ENCODE measurements around the gene DACH1.
A peak's percentile ranks its signal among the peaks of the same experiment; 100 is the strongest.

Gene DACH1

DNA sequence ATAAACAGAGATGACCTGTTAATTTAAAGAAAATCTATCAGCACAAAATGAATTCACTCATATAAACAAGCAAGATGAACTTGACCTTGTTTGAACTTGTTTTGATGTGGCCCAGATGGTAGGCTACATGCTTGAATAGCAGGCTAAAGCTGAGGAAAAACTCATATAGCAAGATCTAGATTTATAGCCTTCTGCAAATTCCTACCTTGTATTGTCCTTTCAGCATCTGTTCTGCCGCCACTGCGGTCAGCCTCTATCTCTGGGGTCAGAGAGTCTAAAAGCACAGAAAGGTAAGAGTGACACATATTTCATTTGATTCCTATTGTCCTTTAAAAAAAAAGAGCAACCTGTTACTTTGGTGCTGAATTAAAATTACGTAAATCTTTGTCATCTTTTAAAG, 392.1 kb downstream of the DACH1 start:
- no peak for DNase-seq

- DNase-seq: no peak
These were observed 397.4 kb downstream of the DACH1 start for GRCh38 chr13:71469626-71470025.

GRCh38 chr13:71464686-71465085, 402.3 kb downstream of the DACH1 start:
- DNase-seq: no peak

DNA sequence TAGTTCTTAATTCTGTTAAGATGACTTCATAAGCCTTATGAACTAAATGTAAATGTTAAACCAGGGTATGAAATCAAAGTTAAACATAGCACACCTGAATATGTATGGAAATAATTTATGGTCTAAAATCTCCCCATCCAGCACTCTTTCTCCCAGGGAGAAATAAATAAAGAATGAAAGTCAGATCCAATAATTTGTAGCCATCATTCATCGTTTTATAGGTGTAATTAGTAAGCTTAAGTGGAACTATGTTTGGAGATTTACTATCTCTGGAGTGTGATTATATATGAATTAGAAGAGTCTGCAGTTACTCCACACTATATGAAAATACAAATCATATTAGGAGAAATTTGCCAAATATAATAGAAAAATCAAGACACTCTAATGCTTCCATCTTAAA, 405.1 kb downstream of the DACH1 start:
- DNase-seq: no peak

DNA sequence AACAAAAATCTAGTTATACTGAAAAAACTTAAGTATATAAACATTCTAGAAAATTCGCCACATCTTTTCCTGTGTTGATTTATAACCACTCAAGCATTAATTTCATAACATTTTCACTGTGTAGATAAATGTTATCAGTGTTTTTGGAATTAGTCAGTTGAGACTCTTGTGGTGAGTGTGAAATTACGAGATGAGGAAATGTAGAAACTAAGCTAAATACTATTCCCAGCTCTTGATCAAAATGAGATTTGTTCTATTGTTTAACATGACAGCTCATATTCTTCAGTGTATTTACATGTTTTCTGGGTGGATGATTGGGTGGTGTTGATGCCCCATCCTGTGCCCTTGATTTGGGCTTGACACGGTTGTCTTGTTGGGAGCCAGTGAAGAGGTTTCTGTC, 406.8 kb downstream of the DACH1 start:
- peak; percentile 10 for DNase-seq

GRCh38 chr13:71459708-71460107, 407.3 kb downstream of the DACH1 start:
- DNase-seq: no peak

- DNase-seq: no peak
These were observed 409.4 kb downstream of the DACH1 start for GRCh38 chr13:71457645-71458044.

DNA sequence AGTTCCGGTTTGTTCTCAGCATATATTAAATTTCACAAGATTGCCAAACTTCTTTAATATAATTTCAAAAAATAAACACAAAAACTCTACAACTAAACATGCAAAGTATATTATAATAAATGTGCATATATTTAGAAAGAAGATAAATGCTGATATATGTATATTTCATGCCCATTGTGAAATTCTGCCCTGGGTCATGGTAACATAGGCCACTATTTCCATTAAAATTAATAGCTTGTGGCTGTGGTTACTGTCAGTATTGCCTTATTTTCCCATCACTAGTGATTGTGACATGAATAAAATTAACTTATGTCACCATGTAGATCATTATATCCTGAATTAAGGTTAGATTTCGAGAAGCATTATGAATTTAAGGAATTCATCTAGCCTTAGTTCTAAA, 410.9 kb downstream of the DACH1 start:
- no peak for DNase-seq

- DNase-seq: peak; percentile 1
These were observed 412.5 kb downstream of the DACH1 start for GRCh38 chr13:71454509-71454908.

DNA sequence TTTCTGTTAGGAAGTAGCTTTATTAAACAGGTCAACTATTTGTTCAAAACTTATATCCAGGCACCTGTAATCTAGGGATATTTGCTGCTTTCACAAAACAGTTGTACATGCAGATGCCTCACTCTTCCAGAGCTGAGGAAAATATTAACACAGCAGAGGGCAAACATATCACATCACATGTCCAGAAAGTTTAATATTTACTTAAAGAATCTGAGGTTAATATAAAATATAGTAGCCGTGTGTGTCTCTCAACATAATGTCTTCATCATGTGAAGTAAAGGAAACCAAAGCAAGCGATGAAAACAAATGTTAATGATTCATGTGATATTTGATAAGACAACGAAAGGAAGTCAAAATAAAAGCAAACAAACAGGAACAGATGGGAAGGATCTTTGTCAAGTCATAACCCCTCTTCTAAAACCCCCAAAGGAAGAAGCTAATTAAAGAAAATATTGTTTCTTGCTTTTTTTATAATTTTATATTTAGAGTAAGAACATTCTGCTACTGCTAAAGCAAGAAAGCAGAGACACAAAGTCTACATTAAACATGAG, 418.8 kb downstream of the DACH1 start:
- no peak for DNase-seq

- no peak for DNase-seq
These were observed 429.3 kb downstream of the DACH1 start for GRCh38 chr13:71437704-71438103.

- no peak for DNase-seq
These were observed 436.3 kb downstream of the DACH1 start for GRCh38 chr13:71430681-71431080.

- DNase-seq: no peak
These were observed 449.8 kb downstream of the DACH1 start for GRCh38 chr13:71417205-71417604.

DNA sequence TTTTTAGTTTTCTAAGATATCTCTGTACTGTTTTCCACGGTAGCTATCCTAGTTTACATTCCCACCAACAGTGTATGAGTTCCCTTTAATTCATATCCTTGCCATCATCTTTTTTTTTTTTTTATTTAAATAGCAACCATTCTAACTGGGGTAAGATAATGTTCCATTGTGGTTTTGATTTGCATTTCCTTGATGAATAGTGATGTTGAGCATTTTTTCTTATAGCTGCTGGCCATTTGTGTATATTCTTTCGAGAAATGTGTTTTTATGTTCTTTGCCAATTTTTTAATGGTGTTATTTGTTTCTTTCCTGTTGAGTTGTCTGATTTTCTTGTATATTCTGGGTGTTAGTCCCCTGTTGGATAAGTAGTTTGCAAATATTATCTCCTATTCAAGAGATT, 454.8 kb downstream of the DACH1 start:
- no peak for DNase-seq

DNA sequence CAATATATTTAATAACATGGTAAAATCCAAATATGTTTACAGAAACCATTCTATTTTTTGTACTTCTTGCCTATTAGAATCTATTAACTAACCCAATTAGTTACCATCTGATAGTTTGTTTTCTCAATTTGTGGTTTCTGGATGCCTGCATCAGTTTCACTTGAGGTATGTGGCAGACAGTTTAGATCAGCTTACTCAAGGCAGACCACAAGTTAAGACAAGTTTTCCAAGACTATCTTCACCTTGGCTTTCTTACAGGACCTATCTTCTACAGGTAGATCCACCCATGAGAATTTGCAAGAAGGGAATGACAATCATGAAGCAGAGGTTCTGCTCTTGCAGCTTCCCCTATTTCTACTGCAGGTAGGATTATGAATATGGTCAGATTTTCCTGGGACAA, 458.6 kb downstream of the DACH1 start:
- no peak for DNase-seq

DNA sequence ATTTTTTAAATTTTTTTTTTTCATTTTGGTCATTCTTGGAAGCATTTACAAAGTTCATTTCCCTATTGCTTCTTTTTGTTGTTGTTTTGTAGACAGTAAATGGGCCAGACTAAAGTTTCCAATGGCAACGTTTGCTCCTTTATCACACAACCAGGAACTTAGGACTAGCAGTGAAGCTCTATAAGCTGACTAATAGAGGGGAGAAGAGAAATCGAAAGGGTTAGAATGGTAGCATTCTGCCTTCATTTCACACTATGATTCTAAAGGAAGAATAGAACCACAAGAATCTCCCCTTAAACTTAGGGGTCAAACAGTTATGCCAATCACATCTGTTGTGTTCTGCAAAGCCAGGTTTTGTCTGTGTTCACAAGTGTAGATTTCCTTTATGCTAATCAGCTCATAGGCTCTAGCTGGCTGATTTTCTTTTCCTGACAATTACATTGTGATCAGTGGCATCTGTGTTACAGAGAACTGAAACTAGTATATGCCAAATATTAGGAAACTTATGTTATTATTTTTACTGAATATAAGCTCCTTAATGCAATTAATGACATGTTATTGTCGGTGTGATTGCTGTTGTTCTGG, 467.3 kb downstream of the DACH1 start:
- no peak for DNase-seq

DNA sequence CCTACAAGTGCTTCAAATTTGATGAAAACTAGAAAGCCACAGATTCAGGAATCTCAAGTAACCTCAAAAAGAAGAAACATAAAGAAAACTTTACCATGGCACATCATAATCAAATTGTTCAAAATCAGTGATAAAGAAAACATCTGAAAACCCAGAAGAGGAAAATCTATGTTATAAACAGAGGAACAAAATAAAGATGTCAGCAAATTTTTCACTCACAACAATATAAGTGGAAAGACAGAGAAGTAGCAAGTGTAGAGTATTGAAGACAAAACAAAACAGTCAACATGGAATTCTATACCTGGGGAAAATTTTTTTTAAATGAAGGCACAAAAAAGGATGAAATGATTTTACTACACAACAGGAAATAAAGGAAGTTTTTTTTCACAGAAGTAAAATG, 470.9 kb downstream of the DACH1 start:
- DNase-seq: no peak

GRCh38 chr13:71395053-71395452, 472.0 kb downstream of the DACH1 start:
- no peak for DNase-seq

DNA sequence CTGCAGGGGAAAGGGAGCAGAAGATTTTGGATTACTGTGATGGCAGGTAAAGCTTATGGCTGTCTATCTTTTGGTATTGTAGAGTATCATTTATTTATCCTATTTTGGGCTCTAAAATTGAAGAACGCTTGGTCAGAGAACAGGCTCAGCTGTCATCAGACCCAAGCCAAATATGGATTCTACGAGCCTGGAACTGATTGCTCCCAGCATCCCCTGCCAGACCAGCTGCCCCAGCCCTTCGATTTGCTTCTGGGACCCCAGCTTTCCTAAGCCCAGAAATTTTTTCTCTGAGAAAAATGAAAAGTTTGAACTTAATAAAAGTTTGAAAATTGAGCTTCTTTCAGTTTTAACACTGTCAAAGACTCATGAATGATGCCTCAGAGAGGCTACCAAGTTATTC, 472.8 kb downstream of the DACH1 start:
- DNase-seq: no peak
